Inflammatory macrophage (primary cell): ENCODE measurements around the gene KLHDC3.
A peak's percentile ranks its signal among the peaks of the same experiment; 100 is the strongest.

Experiments used
- DNase-seq, 2 donors: peaks; one replicate each; pipeline ENCODE4 v3.0.0-alpha.2; 2020 to 2022

The KLHDC3 gene

GRCh38 chr6:43060034-43060754 is 46.1 kb downstream of the KLHDC3 start:
- no peak for DNase-seq

GRCh38 chr6:43060755-43061633 is 46.9 kb downstream of the KLHDC3 start:
- no peak for DNase-seq

GRCh38 chr6:43061861-43062260 is 47.8 kb downstream of the KLHDC3 start:
- DNase-seq: no peak

- DNase-seq: no peak
Measured at GRCh38 chr6:43062818-43063217, 48.8 kb downstream of the KLHDC3 start.

- DNase-seq: peak; percentile 26 to 36
Measured at GRCh38 chr6:43070028-43070632, 56.1 kb downstream of the KLHDC3 start.
